ENCODE measurements around the gene C2CD4A. TPM values are rescaled to one million over a fixed set of nuclear protein-coding genes. Genes with fewer than 3 reads are reported as not detected.

Gene C2CD4A
- total RNA-seq, 4 donors from 2014 or later = 0.33 TPM; not detected in 3

DNA sequence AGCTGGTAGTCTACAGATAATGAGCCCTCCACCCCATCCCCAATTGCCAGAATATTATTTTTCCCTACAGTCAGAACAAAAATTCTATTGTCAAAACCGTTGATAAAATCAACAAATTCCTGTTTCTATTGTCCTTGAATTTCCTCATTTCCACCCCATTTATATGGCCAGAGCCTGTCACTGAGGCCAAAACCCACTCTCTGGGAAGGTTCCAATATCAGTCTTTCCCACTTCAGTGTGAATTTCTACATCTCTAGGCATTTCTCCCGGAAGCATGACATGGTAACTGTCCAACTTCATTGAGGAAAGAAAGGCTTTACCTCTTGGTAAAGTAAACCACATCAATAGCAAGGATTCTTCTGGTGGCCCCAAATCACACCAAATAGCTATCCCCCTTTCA, 41.6 kb downstream of the C2CD4A start:
- H3K27ac ChIP-seq (replicated peaks in 1 of 4) = no peak overlapping the region
- no peaks in the 10 kb centered on the region for H3K9me3 ChIP-seq
- H3K27me3 ChIP-seq = no peaks in the 10 kb centered on the region
- no peak overlapping the region for H3K4me3 ChIP-seq
- 61% methylated on average over 2 of the region's 2 CpGs for WGBS
- H3K4me1 ChIP-seq = peaks cover 7 to 12% (median 10%) of the 10 kb centered on the region in 4 donors
- intact Hi-C loops (cut with DNase I) = no loop called here
- H3K36me3 ChIP-seq = no peaks in the 10 kb centered on the region
- no peak for TF ChIP-seq CTCF (IDR thresholded peaks at IDR 0.05)
- no peak for TF ChIP-seq EP300 (IDR thresholded peaks at IDR 0.05)
- TF ChIP-seq POLR2AphosphoS5 (IDR thresholded peaks at IDR 0.05) = no peak
- no peak for TF ChIP-seq POLR2A (IDR thresholded peaks at IDR 0.05; ENCODE audit: low read depth)
- DNase-seq (ENCODE audit: extremely low spot score) = peak; percentile 26

DNA sequence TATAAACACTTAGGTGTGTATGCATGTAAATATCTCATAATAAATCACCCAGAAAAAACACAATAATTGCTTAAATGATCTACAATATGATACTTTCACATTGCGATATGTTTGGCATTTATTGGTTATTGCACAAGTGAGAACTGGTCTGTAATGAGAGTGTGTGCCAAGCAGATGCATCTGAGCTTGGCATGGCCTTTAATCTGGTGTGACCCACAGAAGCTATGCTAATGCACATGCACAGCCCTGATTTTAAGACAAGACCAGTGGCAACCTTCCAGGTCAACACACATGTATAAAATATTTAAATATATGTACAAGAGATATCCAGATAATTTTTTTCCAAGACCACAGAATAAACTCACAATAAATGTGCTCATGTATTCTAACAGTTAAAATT, 42.7 kb downstream of the C2CD4A start:
- no peak overlapping the region for H3K27ac ChIP-seq (replicated peaks in 1 of 4)
- DNase-seq (ENCODE audit: extremely low spot score) = peak; percentile 29
- no peak for TF ChIP-seq CTCF (IDR thresholded peaks at IDR 0.05)
- no peak for TF ChIP-seq POLR2A (IDR thresholded peaks at IDR 0.05; ENCODE audit: low read depth)
- TF ChIP-seq EP300 (IDR thresholded peaks at IDR 0.05) = no peak
- no peak for TF ChIP-seq POLR2AphosphoS5 (IDR thresholded peaks at IDR 0.05)
- H3K27me3 ChIP-seq = no peaks in the 10 kb centered on the region
- no peak overlapping the region for H3K4me3 ChIP-seq
- no peaks in the 10 kb centered on the region for H3K9me3 ChIP-seq
- intact Hi-C loops (cut with DNase I) = no loop called here
- H3K36me3 ChIP-seq = no peaks in the 10 kb centered on the region
- 96% methylated on average over 1 of the region's 1 CpG for WGBS
- peaks cover 7 to 12% (median 10%) of the 10 kb centered on the region in 4 donors for H3K4me1 ChIP-seq

GRCh38 chr15:62109982-62110851, 43.4 kb downstream of the C2CD4A start:
- Histone ChIP-seq H3K27ac (replicated peaks in 1 of 4) (peak overlapping the region in 3 of 4 donors; percentile 7 to 56 (median 48)), H3K9me3 (no peaks in the 10 kb centered on the region), H3K4me1 (peaks cover 7 to 12% (median 10%) of the 10 kb centered on the region in 4 donors), H3K27me3 (no peaks in the 10 kb centered on the region), H3K4me3 (no peak overlapping the region), H3K36me3 (no peaks in the 10 kb centered on the region)
- peak; percentile 85 for DNase-seq (ENCODE audit: extremely low spot score)
- WGBS = 53% methylated on average over 6 of the region's 6 CpGs
- intact Hi-C loops (cut with DNase I) = no loop called here
- TF ChIP-seq CTCF (IDR thresholded peaks at IDR 0.05) (no peak), POLR2AphosphoS5 (IDR thresholded peaks at IDR 0.05) (no peak), EP300 (IDR thresholded peaks at IDR 0.05) (no peak), POLR2A (IDR thresholded peaks at IDR 0.05; ENCODE audit: low read depth) (no peak)

- H3K36me3 ChIP-seq = no peaks in the 10 kb centered on the region
- intact Hi-C loops (cut with DNase I) = no loop called here
- no peak for TF ChIP-seq POLR2A (IDR thresholded peaks at IDR 0.05; ENCODE audit: low read depth)
- no peak for TF ChIP-seq CTCF (IDR thresholded peaks at IDR 0.05)
- no peak for TF ChIP-seq POLR2AphosphoS5 (IDR thresholded peaks at IDR 0.05)
- no peak for TF ChIP-seq EP300 (IDR thresholded peaks at IDR 0.05)
- H3K9me3 ChIP-seq = no peaks in the 10 kb centered on the region
- H3K27ac ChIP-seq (replicated peaks in 1 of 4) = no peak overlapping the region
- 67% methylated on average over 4 of the region's 4 CpGs for WGBS
- peak; percentile 8 for DNase-seq (ENCODE audit: extremely low spot score)
- peaks cover 7 to 12% (median 10%) of the 10 kb centered on the region in 4 donors for H3K4me1 ChIP-seq
- H3K4me3 ChIP-seq = no peak overlapping the region
- no peaks in the 10 kb centered on the region for H3K27me3 ChIP-seq
Measured at GRCh38 chr15:62112081-62112480, 45.3 kb downstream of the C2CD4A start.
